ENCODE results near the gene HNRNPA3. TPM values are rescaled to one million over a fixed set of nuclear protein-coding genes. Genes with fewer than 3 reads are reported as not detected.

The HNRNPA3 gene
- polyA plus RNA-seq, 1 donor from 2014 or later, result 134 TPM

- H3K27me3 ChIP-seq (ENCODE audit: insufficient read depth, low read depth, low read length), result no peaks in the 10 kb centered on the region
- H3K4me3 ChIP-seq (ENCODE audit: low read length), result no peak overlapping the region
- H3K79me2 ChIP-seq (replicated peaks; ENCODE audit: insufficient read depth, low read length), result no peaks in the 10 kb centered on the region
- H3K4me2 ChIP-seq (ENCODE audit: low read length), result no peak overlapping the region
- no peaks in the 10 kb centered on the region for H4K20me1 ChIP-seq (ENCODE audit: insufficient read depth)
- H3K9me2 ChIP-seq (ENCODE audit: insufficient read depth, low read length), result no peaks in the 10 kb centered on the region
- H3K9me3 ChIP-seq (ENCODE audit: low read length), result no peaks in the 10 kb centered on the region
- no peak overlapping the region for H2AFZ ChIP-seq (ENCODE audit: low read depth, low read length)
- no peak overlapping the region for H3K9ac ChIP-seq (ENCODE audit: low read length)
- H3K27ac ChIP-seq (ENCODE audit: low read length), result no peak overlapping the region
- H3F3A ChIP-seq (ENCODE audit: insufficient read depth, low read length, poor library complexity, severe bottlenecking), result no peaks in the 10 kb centered on the region
- no peak for TF ChIP-seq REST (IDR thresholded peaks at IDR 0.05; ENCODE audit: borderline replicate concordance)
- TF ChIP-seq MXI1 (conservative IDR thresholded peaks at IDR 0.05; ENCODE audit: poor library complexity, severe bottlenecking), result no peak
- TF ChIP-seq CTCF (IDR thresholded peaks at IDR 0.05; ENCODE audit: poor library complexity, severe bottlenecking), result no peak
- TF ChIP-seq RAD21 (conservative IDR thresholded peaks at IDR 0.05), result no peak
- TF ChIP-seq SMC3 (conservative IDR thresholded peaks at IDR 0.05; ENCODE audit: poor library complexity), result no peak
- no peak for TF ChIP-seq POLR2AphosphoS5 (IDR thresholded peaks at IDR 0.05)
- TF ChIP-seq TAF1 (IDR thresholded peaks at IDR 0.05; ENCODE audit: low read depth), result no peak
- H3K36me3 ChIP-seq (ENCODE audit: insufficient read depth, low read length), result no peaks in the 10 kb centered on the region
Measured at GRCh38 chr2:177180269-177181000, 32.2 kb upstream of the HNRNPA3 start.

DNA sequence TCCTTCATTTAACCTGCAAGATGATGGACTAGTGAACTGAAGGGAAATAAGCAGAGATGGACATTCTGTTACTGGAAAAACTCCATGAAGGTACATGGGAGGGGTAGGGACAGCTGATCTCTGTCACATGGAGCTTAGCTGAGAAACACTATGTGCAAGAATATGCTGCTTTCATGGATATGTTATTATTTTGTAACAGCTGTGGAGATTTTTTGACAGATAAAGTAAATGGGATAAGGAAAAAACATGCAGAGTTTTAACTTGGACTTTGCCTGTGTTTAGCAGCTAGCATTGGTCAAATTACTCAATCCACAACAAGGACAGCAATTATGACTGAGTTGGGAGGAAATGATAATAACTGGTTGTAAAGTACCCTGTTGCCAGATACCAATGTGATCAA lies 28.7 kb upstream of the HNRNPA3 start:
- TF ChIP-seq SMC3 (conservative IDR thresholded peaks at IDR 0.05; ENCODE audit: poor library complexity), result no peak
- no peak for TF ChIP-seq CTCF (IDR thresholded peaks at IDR 0.05; ENCODE audit: poor library complexity, severe bottlenecking)
- no peak for TF ChIP-seq EZH2 (IDR thresholded peaks at IDR 0.05; ENCODE audit: borderline replicate concordance, insufficient read depth, low read length, poor library complexity, severe bottlenecking)
- no peak for TF ChIP-seq TAF1 (IDR thresholded peaks at IDR 0.05; ENCODE audit: low read depth)
- TF ChIP-seq REST (IDR thresholded peaks at IDR 0.05; ENCODE audit: borderline replicate concordance), result no peak
- no peak for TF ChIP-seq EP300 (conservative IDR thresholded peaks at IDR 0.05; ENCODE audit: poor library complexity, severe bottlenecking)
- no peak for TF ChIP-seq RAD21 (conservative IDR thresholded peaks at IDR 0.05)
- no peak for TF ChIP-seq MXI1 (conservative IDR thresholded peaks at IDR 0.05; ENCODE audit: poor library complexity, severe bottlenecking)
- TF ChIP-seq POLR2AphosphoS5 (IDR thresholded peaks at IDR 0.05), result no peak
- H3K79me2 ChIP-seq (replicated peaks; ENCODE audit: insufficient read depth, low read length), result no peaks in the 10 kb centered on the region
- H3K9ac ChIP-seq (ENCODE audit: low read length), result no peak overlapping the region
- H3K4me3 ChIP-seq (ENCODE audit: low read length), result no peak overlapping the region
- H2AFZ ChIP-seq (ENCODE audit: low read depth, low read length), result no peak overlapping the region
- H4K20me1 ChIP-seq (ENCODE audit: insufficient read depth), result no peaks in the 10 kb centered on the region
- no peaks in the 10 kb centered on the region for H3K36me3 ChIP-seq (ENCODE audit: insufficient read depth, low read length)
- H3K27me3 ChIP-seq (ENCODE audit: insufficient read depth, low read depth, low read length), result no peaks in the 10 kb centered on the region
- H3K9me2 ChIP-seq (ENCODE audit: insufficient read depth, low read length), result no peaks in the 10 kb centered on the region
- no peak overlapping the region for H3K27ac ChIP-seq (ENCODE audit: low read length)
- no peak overlapping the region for H3K4me2 ChIP-seq (ENCODE audit: low read length)
- H3K9me3 ChIP-seq (ENCODE audit: low read length), result no peaks in the 10 kb centered on the region
- H3F3A ChIP-seq (ENCODE audit: insufficient read depth, low read length, poor library complexity, severe bottlenecking), result no peaks in the 10 kb centered on the region
